ENCODE results near the gene ADAMTSL3.

The ADAMTSL3 gene

GRCh38 chr15:83893308-83893707 is 239.4 kb downstream of the ADAMTSL3 start:
- H3K27me3 ChIP-seq (ENCODE audit: low read depth, low read length), result peaks cover 54% of the 10 kb centered on the region
- no peak overlapping the region for H3K27ac ChIP-seq (ENCODE audit: low read length)
- TF ChIP-seq, protein P1, sequence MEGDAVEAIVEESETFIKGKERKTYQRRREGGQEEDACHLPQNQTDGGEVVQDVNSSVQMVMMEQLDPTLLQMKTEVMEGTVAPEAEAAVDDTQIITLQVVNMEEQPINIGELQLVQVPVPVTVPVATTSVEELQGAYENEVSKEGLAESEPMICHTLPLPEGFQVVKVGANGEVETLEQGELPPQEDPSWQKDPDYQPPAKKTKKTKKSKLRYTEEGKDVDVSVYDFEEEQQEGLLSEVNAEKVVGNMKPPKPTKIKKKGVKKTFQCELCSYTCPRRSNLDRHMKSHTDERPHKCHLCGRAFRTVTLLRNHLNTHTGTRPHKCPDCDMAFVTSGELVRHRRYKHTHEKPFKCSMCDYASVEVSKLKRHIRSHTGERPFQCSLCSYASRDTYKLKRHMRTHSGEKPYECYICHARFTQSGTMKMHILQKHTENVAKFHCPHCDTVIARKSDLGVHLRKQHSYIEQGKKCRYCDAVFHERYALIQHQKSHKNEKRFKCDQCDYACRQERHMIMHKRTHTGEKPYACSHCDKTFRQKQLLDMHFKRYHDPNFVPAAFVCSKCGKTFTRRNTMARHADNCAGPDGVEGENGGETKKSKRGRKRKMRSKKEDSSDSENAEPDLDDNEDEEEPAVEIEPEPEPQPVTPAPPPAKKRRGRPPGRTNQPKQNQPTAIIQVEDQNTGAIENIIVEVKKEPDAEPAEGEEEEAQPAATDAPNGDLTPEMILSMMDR (IDR thresholded peaks at IDR 0.05; ENCODE audit: low read depth, low read length), result no peak
- no peaks in the 10 kb centered on the region for H3K79me2 ChIP-seq (ENCODE audit: low read length)
- no peak overlapping the region for H3K4me2 ChIP-seq (ENCODE audit: low read length)
- no peak overlapping the region for H2AFZ ChIP-seq (ENCODE audit: low read depth, low read length)
- H3K4me1 ChIP-seq (ENCODE audit: low read length), result no peaks in the 10 kb centered on the region
- no peak overlapping the region for H3K4me3 ChIP-seq (ENCODE audit: low read length)
- no peaks in the 10 kb centered on the region for H4K20me1 ChIP-seq (ENCODE audit: insufficient read depth, low read length)
- H3K36me3 ChIP-seq (replicated peaks; ENCODE audit: low read depth, low read length), result no peaks in the 10 kb centered on the region
- no peaks in the 10 kb centered on the region for H3K9me3 ChIP-seq (ENCODE audit: insufficient read depth, low read length)
- H3K9ac ChIP-seq (ENCODE audit: low read length), result no peak overlapping the region

- no peaks in the 10 kb centered on the region for H3K4me1 ChIP-seq (ENCODE audit: low read length)
- no peak overlapping the region for H3K27ac ChIP-seq (ENCODE audit: low read length)
- H3K27me3 ChIP-seq (ENCODE audit: low read depth, low read length), result peaks cover 57% of the 10 kb centered on the region
- TF ChIP-seq, protein P1 (IDR thresholded peaks at IDR 0.05; ENCODE audit: low read depth, low read length), result no peak
- no peak overlapping the region for H3K4me3 ChIP-seq (ENCODE audit: low read length)
- no peaks in the 10 kb centered on the region for H3K36me3 ChIP-seq (replicated peaks; ENCODE audit: low read depth, low read length)
- H4K20me1 ChIP-seq (ENCODE audit: insufficient read depth, low read length), result no peaks in the 10 kb centered on the region
- no peak overlapping the region for H3K4me2 ChIP-seq (ENCODE audit: low read length)
- H3K9me3 ChIP-seq (ENCODE audit: insufficient read depth, low read length), result no peaks in the 10 kb centered on the region
- H2AFZ ChIP-seq (ENCODE audit: low read depth, low read length), result no peak overlapping the region
- no peak overlapping the region for H3K9ac ChIP-seq (ENCODE audit: low read length)
- no peaks in the 10 kb centered on the region for H3K79me2 ChIP-seq (ENCODE audit: low read length)
Measured at GRCh38 chr15:83897037-83897436, 243.1 kb downstream of the ADAMTSL3 start.

- no peak overlapping the region for H3K27ac ChIP-seq (ENCODE audit: low read length)
- H3K9ac ChIP-seq (ENCODE audit: low read length), result no peak overlapping the region
- no peak overlapping the region for H3K4me2 ChIP-seq (ENCODE audit: low read length)
- no peak overlapping the region for H3K4me3 ChIP-seq (ENCODE audit: low read length)
- no peaks in the 10 kb centered on the region for H3K36me3 ChIP-seq (replicated peaks; ENCODE audit: low read depth, low read length)
- no peaks in the 10 kb centered on the region for H3K9me3 ChIP-seq (ENCODE audit: insufficient read depth, low read length)
- no peak for TF ChIP-seq EZH2phosphoT487 (IDR thresholded peaks at IDR 0.05; ENCODE audit: low read depth)
- TF ChIP-seq, protein P1 (IDR thresholded peaks at IDR 0.05; ENCODE audit: low read depth, low read length), result no peak
- H3K4me1 ChIP-seq (ENCODE audit: low read length), result no peaks in the 10 kb centered on the region
- H3K79me2 ChIP-seq (ENCODE audit: low read length), result no peaks in the 10 kb centered on the region
- peaks cover 47% of the 10 kb centered on the region for H3K27me3 ChIP-seq (ENCODE audit: low read depth, low read length)
- no peak overlapping the region for H2AFZ ChIP-seq (ENCODE audit: low read depth, low read length)
- no peaks in the 10 kb centered on the region for H4K20me1 ChIP-seq (ENCODE audit: insufficient read depth, low read length)
Measured at GRCh38 chr15:83898361-83898760, 244.4 kb downstream of the ADAMTSL3 start.

DNA sequence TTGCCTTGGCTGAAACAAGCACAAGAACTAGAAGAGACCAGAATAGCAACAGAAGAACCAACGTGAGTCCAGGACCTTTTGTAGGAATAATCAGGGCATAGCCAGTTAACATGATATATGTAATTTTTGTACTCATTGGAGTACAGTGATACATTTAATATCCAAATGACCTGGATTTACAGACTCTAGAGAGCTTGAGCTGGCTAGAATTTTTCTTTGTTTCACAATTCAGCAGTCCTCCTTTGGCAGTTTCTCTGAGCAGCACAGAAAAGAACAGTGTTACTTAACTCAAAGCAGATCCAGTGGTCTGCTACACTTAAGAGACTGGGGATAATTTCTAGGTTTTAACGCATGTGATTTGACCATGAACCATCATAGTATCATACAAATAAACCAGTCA is 245.7 kb downstream of the ADAMTSL3 start:
- Histone ChIP-seq H3K4me2 (ENCODE audit: low read length) (no peak overlapping the region), H3K4me1 (ENCODE audit: low read length) (no peaks in the 10 kb centered on the region), H3K27me3 (ENCODE audit: low read depth, low read length) (peaks cover 40% of the 10 kb centered on the region), H3K79me2 (ENCODE audit: low read length) (no peaks in the 10 kb centered on the region), H2AFZ (ENCODE audit: low read depth, low read length) (no peak overlapping the region), H3K9ac (ENCODE audit: low read length) (no peak overlapping the region), H3K27ac (ENCODE audit: low read length) (no peak overlapping the region), H3K4me3 (ENCODE audit: low read length) (no peak overlapping the region), H3K36me3 (replicated peaks; ENCODE audit: low read depth, low read length) (no peaks in the 10 kb centered on the region), H3K9me3 (ENCODE audit: insufficient read depth, low read length) (no peaks in the 10 kb centered on the region), H4K20me1 (ENCODE audit: insufficient read depth, low read length) (no peaks in the 10 kb centered on the region)
- no peak for TF ChIP-seq EZH2phosphoT487 (IDR thresholded peaks at IDR 0.05; ENCODE audit: low read depth)
- TF ChIP-seq, protein P1 (IDR thresholded peaks at IDR 0.05; ENCODE audit: low read depth, low read length), result no peak
